AG09309 (cell line): ENCODE measurements around the gene MID1.

ENCODE experiments used
- DNase-seq: peaks from one replicate; pipeline ENCODE4 v3.0.0-alpha.2; 2010; ENCODE audit warnings: low read depth
- H3K4me3 ChIP-seq: 2 replicates; pipeline ENCODE4 v1.5.1; 2011; ENCODE audit warnings: mild to moderate bottlenecking, low read depth, low read length, moderate library complexity; ENCODE audit not compliant: control insufficient read depth
- CTCF ChIP-seq: IDR thresholded peaks from 2 replicates; pipeline ENCODE4 v1.5.1; 2011; ENCODE audit warnings: mild to moderate bottlenecking, low read depth, low read length, inconsistent platforms; ENCODE audit not compliant: insufficient read depth, control insufficient read depth; ENCODE audit errors: missing control alignments

MID1 gene

DNA sequence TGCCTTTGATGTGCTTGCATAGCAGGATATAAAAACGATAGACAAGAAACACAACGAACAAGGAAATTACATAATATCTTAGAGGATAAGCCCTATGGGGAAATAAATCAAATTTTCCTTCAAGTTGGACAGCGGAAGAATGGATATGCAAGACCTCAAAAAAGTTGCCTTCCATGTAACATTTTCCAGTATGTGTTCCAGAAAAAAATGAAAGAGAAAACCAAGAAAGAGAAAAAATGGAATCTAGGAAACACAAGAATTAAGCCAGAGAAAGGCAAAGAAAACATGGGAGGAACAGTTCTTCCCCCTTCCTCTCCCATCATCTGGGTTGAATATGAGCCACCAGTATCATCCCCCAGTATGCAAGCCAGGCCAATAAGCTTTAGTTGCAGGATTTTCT lies 34.6 kb upstream of the MID1 start:
- no peak for DNase-seq
- no peak overlapping the region for H3K4me3 ChIP-seq
- no peak for TF ChIP-seq CTCF

GRCh38 chrX:10653302-10653701 lies 32.9 kb upstream of the MID1 start:
- no peak for TF ChIP-seq CTCF
- H3K4me3 ChIP-seq = no peak overlapping the region
- no peak for DNase-seq

- no peak overlapping the region for H3K4me3 ChIP-seq
- DNase-seq = no peak
- TF ChIP-seq CTCF = no peak
These were observed 28.9 kb upstream of the MID1 start for GRCh38 chrX:10649265-10649664.

DNA sequence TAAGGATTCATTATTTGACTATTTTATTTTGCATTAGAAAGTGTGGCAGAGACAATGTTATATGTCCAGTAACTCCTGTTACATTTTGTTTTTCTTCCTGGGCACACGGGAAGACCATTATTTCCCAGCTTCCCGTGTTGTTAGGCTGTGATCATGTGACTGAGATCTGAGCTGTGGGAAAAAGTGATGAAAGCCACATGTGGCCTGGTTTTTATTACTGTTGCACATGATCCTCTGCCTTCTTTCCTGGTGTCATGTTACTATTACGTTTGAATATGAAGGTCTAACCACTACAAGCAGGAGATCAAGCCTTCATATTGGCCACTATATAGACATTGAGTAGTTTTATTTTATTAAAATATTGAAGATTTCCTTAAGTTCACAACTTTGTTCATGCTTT lies 28.2 kb upstream of the MID1 start:
- H3K4me3 ChIP-seq = no peak overlapping the region
- TF ChIP-seq CTCF = no peak
- DNase-seq = peak; percentile 57

DNA sequence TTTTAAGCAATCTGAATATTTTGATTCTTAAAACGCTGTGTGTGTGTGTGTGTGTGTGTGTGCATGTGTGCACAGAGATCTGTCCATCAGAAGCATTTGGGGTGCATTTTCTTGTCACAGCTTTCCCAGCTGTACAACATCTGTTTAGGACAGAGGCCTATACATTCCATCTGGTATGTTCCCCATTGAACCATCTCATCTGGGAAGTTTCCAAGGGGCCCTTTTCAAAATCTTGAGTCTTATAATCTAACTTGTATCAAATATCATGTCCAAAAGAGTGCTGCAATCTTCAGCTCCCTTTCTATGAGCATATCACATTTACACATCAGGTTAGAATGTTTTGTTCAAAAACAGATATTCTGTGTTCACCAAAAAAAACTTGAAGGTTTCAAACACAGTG lies 16.5 kb upstream of the MID1 start:
- no peak for TF ChIP-seq CTCF
- no peak overlapping the region for H3K4me3 ChIP-seq

DNA sequence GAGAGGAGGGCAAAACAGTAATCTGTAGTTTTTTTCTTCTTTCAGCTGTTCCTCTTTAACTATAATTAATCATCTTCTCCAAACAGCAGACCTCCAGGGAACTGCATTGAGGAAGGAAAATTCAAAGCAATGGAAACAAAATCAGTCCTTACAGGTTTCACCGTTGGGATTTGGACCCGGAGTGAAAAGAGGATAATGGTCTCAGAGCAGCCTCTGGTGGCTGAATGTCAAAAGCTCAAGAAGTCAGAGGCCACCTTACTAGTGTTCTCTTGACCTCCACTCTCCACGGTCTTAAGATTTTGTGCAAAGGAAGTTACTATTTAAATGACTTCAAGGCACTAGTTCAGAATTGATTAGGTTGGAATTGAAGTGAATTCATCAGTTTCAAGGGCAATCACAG lies 16.0 kb upstream of the MID1 start:
- TF ChIP-seq CTCF = peak; percentile 71
- H3K4me3 ChIP-seq = no peak overlapping the region
- DNase-seq = no peak

More for the DNA sequence above, 16.5 kb upstream of the MID1 start:
- no peak for DNase-seq
